ENCODE data around the gene TEX264. TPM values are rescaled to one million over a fixed set of nuclear protein-coding genes. Genes with fewer than 3 reads are reported as not detected.
"Not testable (repeated sequence)": the region's sequence is repeated elsewhere in the genome, so short reads cannot be mapped to it uniquely, and the experiment has no call there.

The TEX264 gene
- total RNA-seq, 1 donor from 2014 or later: 34.7 TPM

DNA sequence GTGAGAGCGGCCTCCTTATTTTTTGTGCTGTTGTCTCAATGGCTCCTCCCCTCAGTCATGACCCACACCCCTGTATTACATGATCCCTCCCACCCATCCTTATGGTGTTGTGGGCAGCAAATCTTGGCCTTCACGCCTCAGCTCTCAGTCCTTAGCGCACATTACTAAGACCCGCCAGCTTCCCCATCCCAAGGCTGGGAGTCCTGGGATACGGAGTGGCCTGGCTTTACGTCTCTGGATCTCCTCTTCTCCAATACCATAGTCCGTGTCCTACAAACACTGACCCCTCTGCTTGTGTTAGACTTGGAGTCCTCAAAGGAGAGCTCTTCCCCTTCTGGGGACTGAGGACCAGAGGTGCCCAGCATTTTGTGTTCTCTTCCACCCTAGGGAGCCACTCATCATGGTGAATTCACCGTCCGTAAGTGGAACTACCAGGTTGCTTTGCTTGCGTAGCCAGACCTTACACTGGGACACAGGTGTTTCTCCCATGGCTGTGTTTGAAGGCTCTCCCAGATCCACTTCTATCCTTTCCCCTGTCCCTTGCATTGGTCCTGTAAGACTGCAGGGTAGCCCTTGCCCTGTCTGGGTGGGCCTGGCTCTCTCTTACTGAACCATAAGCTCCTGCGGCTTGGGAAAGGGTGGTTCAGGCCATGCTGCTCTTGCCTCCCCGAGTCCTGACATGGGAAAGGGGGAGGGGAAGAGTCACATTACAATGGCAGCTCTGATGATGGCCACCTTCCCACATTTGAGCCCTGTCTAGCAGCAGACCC lies 49.4 kb downstream of the TEX264 start:
- DNase-seq (no peak), ATAC-seq (ENCODE audit: poor library complexity) (no peak)
- intact Hi-C loops (cut with DNase I): no loop called here

DNA sequence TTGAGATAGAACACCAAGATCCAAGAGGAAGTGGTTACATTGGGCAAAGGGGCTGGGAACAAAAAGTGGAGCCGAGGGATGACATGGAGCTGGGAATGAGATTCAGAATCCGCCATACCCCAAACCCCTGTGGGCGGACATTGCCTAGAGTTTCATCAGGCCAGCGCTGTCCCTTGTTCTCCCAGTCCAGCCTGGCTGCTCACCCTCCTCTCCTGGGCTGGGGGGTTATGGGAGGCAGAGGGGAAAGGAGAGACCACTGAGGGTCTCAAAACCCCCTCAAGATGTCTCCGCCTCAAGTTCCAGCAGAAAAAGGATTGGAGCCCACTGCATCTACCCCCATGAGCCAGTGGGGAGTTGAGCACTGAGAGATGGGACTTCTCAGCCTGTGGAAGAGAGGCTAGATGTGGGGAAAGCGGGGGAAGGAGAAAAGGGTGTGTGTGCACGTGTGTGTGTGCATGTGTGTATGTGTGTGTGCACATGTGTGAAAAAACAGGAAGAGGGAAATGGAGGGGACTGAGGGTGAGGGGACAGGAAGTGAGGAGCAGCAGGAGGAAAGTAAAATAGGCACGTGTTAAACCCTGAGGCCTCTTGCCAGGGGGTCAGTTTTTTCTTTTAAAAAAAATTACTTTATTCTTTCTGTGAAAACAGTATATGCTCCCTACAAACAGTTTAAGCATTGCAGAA lies 50.2 kb downstream of the TEX264 start:
- DNase-seq (no peak), ATAC-seq (ENCODE audit: poor library complexity) (no peak)
- intact Hi-C loops (cut with DNase I): no loop called here

DNA sequence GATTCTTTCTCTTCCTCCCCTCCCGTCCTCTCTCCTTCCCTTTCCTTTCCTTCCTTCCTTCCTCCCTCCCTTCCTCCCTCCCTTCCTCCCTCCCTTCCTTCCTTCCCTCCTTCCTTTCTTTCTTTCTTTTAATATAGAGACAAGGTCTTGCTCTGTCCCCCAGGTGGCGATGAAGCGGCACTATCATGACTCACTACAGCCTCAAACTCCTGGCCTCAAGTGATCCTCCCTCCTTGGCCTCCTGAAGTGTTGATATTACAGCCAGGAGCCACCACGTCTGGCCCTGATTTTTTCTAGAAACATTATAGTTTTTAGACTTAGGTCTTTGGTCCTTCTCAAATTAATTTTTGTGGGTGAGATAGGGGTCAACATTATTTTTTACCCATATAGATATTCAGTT lies 51.3 kb downstream of the TEX264 start:
- DNase-seq: no peak
- intact Hi-C loops (cut with DNase I): no loop called here
- ATAC-seq (ENCODE audit: poor library complexity): no peak

DNA sequence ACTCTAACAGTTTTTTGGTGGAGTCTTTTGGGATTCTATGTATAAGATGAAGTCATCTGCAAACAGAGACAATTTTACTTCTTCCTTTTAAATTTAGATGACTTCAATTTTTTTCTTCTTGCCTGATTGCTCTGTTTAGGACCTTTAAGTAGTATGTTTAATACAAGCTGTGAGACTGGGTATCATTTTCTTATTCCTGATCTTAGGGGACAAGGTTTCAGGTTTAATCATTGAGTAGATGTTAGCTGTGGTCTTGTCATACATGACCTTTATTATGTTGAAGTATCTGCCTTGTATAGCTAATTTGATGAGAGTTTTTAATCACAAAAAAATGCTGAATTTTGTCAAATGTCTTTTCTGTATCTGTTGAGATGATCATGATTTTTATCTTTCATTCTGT lies 56.4 kb downstream of the TEX264 start:
- ATAC-seq (ENCODE audit: poor library complexity): no peak
- intact Hi-C loops (cut with DNase I): no loop called here

DNA sequence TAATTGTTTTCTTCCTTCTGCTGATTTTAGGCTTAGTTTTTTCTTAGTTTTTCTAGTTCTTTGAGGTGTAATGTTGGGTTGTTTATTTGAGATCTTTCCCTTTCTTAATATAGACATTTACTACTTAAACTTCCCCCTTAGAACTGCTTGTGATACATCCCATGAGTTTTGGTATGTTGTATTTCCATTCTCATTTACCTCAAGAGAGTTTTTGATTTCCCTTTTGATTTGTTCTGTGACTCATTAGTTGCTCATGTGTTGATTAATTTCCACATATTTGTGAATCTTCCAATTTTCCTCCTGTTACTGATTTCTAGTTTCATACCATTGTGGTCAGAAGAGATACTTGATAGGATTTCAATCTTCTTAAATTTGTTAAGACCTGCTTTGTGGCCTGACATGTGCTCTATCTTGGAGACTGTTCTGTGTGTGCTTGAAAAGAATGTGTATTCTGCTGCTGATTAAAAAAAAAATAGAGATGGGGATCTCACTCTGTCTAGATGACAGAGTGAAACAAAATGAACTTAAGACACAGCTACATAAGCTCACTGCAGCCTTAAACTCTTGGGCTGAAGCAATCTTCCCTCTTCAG lies 58.1 kb downstream of the TEX264 start:
- no peak for DNase-seq
- ATAC-seq (ENCODE audit: poor library complexity): no peak
- intact Hi-C loops (cut with DNase I): no loop called here

More for the DNA sequence above, 56.4 kb downstream of the TEX264 start:
- no peak for DNase-seq

DNA sequence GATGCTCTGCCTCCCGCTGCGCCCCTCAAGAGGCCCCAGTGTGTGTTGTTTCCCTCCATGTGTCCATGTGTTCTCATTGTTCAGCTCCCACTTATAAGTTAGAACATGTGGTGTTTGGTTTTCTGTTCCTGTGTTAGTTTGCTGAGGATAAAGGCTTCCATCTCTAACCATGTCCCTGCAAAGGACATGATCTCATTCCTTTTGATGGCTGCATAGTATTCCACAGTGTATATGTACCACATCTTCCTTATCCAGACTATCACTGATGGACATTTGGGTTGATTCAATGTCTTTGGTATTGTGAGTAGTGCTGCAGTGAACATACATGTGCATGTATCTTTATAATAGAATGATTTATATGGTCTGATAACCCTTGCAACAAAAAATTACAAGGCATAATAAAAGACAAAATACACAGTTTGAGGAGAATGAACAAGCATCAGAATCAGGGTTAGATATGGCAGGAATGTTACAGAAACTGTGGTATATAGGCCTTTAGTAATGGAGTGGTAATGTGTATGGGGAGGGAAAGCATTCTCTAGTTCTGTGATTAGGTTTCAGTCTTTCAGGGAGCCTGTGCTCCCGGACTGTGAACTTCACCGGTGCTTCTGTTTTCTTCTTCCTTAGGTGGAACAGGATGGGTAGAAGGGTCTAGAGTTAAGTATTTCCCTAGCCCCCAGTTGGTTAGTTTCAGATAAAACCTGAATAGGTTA lies 63.0 kb downstream of the TEX264 start:
- ATAC-seq (ENCODE audit: poor library complexity) (no peak), DNase-seq (no peak)
- intact Hi-C loops (cut with DNase I): no loop called here

DNA sequence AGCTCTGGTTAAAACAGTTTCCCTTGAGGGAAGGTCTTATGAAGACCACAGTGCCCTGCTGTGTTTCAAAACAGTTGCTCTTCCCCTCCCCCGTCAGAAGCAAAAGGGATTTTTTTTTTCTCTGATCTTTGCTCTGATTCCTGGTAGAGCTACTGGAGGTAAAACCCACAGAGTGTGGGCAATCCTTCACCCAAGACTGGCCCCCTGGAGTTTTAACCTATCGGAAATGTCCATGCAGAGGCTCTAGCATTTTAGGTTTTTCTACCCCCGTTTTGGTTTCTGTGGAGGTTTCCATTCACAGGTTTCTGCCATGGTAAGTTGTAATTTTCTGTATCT lies 63.5 kb downstream of the TEX264 start:
- no peak for DNase-seq
- intact Hi-C loops (cut with DNase I): no loop called here
- ATAC-seq (ENCODE audit: poor library complexity): no peak

DNA sequence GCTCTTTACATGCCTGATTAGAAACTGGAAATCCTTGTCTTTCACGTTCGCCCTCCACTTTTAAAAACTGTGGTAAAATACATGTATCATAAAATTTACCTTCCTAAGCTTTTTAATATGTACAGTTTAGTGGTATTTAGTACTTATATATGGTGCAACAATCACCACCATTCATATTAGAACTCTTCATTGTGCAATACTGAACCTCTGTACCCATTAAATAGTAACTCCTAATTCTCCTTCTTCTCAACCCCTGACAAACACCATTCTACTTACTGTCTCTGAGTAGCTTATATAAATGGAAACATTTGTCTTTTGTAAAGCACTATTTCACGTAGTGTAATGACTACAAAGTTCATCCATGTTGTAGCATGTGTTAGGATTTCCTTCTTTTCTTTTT lies 64.0 kb downstream of the TEX264 start:
- no peak for DNase-seq
- no peak for ATAC-seq (ENCODE audit: poor library complexity)
- intact Hi-C loops (cut with DNase I): no loop called here

DNA sequence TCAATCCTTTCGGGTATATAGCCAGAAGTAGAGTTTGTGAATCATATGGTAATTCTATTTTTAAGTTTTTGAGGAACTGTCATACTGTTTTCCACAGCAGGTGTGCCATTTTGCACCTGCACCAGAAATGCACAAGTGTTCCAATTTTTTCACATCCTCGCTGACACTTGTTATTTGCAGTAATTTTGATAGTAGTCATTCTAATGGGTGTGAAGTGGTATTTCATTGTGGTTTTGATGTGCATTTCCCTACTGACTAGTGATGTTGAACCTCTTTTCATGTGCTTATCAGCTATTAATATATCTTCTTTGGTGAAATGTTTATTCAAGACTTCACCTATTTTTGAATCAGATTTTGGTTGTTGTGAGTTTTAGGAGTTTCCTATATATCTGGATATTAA lies 64.9 kb downstream of the TEX264 start:
- no peak for DNase-seq
- intact Hi-C loops (cut with DNase I): no loop called here
- ATAC-seq (ENCODE audit: poor library complexity): no peak

DNA sequence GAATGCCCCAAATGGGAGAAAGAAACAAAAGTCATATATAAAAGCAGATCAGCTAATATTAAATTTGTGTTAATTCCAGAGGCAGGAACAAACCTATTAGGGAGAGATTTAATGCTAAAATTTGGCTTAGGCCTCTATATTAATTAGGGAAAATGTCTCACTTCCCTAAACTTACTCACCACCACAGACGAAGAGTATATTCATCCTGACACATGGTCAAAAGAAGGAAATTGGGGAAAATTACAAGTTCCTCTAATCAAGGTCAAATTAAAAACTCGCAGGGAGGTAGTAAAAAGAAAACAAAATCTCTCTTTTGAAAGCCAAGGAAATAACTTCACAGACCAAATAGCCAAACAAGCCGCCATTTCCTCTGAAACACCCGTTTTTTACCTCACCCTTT lies 68.1 kb downstream of the TEX264 start:
- intact Hi-C loops (cut with DNase I): no loop called here
- ATAC-seq (ENCODE audit: poor library complexity) (no peak), DNase-seq (no peak)

DNA sequence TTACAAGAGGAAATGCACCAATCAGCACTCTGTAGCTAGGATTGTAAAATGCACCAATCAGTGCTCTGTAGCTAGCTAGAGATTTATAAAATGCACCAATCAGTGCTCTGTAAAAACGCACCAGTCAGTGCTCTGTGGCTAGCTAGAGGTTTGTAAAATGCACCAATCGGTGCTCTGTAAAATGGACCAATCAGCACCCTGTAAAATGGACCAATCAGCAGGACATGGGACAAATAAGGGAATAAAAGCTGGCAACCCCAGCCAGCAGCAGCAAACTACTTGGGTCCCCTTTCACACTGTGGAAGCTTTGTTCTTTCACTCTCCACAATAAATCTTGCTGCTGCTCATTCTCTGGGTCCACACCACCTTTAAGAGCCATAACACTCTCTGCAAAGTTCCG lies 71.3 kb downstream of the TEX264 start:
- DNase-seq; intact Hi-C loops (cut with DNase I); ATAC-seq (ENCODE audit: poor library complexity): not testable (repeated sequence)

DNA sequence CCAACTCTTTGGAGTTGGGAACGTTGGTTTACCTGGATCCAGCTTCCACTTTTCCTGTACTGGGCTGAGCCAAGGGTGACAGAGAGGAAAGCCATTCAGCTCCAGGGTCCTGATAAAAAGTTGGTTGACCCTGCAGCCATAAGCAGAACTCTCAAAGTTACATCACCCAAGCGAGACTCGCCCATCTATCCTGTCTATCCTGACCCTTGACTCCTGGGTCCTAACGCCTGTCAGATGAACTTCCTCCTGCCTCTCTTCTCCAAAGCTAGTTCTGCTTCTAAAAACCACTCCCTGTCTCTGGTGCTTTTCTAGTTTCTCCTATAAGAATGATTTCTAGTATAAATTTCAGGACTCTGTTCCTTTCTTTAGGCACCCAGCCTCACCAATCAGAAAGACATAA lies 71.9 kb downstream of the TEX264 start:
- intact Hi-C loops (cut with DNase I); ATAC-seq (ENCODE audit: poor library complexity); DNase-seq: not testable (repeated sequence)

DNA sequence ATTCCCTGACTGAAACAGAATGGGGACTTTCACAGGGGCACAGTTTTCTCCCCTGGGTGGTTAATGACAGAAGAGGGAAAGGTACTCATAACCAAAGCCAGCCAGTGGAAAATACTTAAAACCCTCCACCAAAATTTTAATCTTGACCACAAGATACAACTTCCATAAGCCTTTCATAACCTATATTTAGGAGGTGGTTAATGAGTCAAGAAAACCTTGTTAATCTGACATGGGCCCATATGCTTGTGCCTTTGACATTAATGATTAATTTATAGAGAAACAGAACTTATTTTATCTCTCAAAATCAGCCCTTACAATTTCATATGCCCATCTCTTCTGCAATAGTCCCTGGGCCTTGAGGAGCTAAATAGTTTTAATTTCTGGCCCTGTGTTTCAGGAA lies 76.8 kb downstream of the TEX264 start:
- no peak for ATAC-seq (ENCODE audit: poor library complexity)
- DNase-seq: no peak
- intact Hi-C loops (cut with DNase I): no loop called here

DNA sequence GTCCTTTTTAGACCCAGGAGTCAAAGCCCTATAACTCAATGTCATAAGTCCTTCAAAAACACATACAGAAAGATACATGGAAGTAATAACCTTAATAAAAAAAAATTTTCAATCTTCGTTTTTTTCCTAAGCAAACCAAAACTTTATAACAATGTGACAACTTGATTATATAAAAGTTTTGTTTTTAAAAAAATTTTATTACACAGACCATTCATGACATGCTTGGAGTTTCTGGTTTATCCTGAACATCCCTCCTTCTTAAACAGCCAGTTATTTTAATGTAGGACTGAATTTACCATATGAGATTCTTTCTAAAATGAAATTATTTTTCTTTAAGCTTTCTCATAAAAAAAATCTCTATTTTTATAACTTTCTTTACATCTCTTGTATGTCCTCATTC lies 77.3 kb downstream of the TEX264 start:
- intact Hi-C loops (cut with DNase I): no loop called here

DNA sequence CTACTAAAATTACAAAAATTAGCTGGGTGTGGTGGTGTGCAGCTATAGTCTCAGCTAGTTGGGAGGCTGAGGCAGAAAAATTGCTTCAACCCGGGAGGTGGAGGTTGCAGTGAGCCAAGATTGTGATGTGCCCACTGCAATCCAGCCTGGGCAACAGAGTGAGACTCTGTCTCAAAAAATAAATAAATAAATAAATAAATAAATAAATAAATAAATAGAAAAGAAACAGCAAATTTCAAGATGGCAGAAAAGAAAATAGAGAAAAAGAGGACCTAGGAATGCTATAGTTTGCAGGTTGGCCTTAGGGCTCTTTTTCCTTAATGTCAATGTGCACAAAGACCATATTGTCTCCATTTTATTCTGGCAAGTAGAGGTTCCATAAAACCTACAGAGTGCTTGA lies 79.8 kb downstream of the TEX264 start:
- intact Hi-C loops (cut with DNase I): no loop called here
- no peak for DNase-seq

More for the DNA sequence above, 77.3 kb downstream of the TEX264 start:
- ATAC-seq (ENCODE audit: poor library complexity) (no peak), DNase-seq (no peak)

DNA sequence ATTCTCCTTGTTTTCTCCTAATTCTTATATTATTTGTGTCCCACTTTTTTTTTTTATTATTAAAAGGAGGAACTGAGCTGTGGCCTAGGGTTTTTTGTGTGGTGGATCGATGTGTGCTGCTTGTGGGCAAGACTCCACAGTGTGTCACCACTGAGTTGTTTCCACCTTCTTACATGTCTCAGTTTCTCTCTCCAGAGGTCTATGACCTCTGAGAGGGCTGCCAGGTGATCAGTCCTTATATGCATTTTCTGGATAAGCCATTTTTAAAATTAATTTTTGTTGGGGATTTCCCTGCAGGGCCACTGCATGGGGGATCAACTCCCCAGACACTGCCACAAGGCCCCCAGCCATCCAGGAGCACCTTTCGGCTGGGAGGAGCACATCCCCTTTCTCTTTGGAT lies 80.2 kb downstream of the TEX264 start:
- intact Hi-C loops (cut with DNase I): no loop called here
- DNase-seq: no peak
- no peak for ATAC-seq (ENCODE audit: poor library complexity)

More for the DNA sequence above, 79.8 kb downstream of the TEX264 start:
- no peak for ATAC-seq (ENCODE audit: poor library complexity)
